ENCODE results near the gene STK16. TPM values are rescaled to one million over a fixed set of nuclear protein-coding genes. Genes with fewer than 3 reads are reported as not detected.
A peak's percentile ranks its signal among the peaks of the same experiment; 100 is the strongest.

The STK16 gene
- total and polyA plus RNA-seq, 2 of the 13 experiments (the other 11 are each of a cell fraction or from before 2014, with no cell fraction given): 28.0 to 50.9 TPM

- TF ChIP-seq ARID5B (CRISPR knock-in tag; IDR thresholded peaks at IDR 0.05) (peak; percentile 70), ZNF547 (CRISPR knock-in tag; IDR thresholded peaks at IDR 0.05) (no peak), REL (CRISPR knock-in tag; conservative IDR thresholded peaks at IDR 0.05) (peak; percentile 89; the same call in 1 of the 2 replicates), ZNF33B (CRISPR knock-in tag; IDR thresholded peaks at IDR 0.05) (peak; percentile 70; the same call in 1 of the 2 replicates), POLR2G (IDR thresholded peaks at IDR 0.05; ENCODE audit: low read depth, low read length) (peak; percentile 85), MZF1 (CRISPR knock-in tag; IDR thresholded peaks at IDR 0.05; ENCODE audit: borderline replicate concordance) (no peak), ZNF883 (CRISPR knock-in tag; IDR thresholded peaks at IDR 0.05; ENCODE audit: not compliant biosample characterization) (peak; percentile 42), ZNF7 (CRISPR knock-in tag; IDR thresholded peaks at IDR 0.05) (0 out of 2 replicates have a peak, but pooled peaks have one; percentile 11), RFX5 (IDR thresholded peaks at IDR 0.05; ENCODE audit: low read depth, low read length) (no peak), CSRNP1 (CRISPR knock-in tag; IDR thresholded peaks at IDR 0.05) (peak; percentile 71; the same call in 1 of the 2 replicates), ZNF879 (CRISPR knock-in tag; IDR thresholded peaks at IDR 0.05) (no peak), HBP1 (CRISPR knock-in tag; IDR thresholded peaks at IDR 0.05; ENCODE audit: low read depth) (no peak), ZNF232 (CRISPR knock-in tag; IDR thresholded peaks at IDR 0.05; ENCODE audit: borderline replicate concordance) (peak; percentile 37; the same call in 1 of the 2 replicates), THRA (CRISPR knock-in tag; IDR thresholded peaks at IDR 0.05; ENCODE audit: borderline replicate concordance) (peak; percentile 64; the same call in 1 of the 2 replicates), ZNF512B (CRISPR knock-in tag; IDR thresholded peaks at IDR 0.05; ENCODE audit: borderline replicate concordance) (no peak), THAP11 (CRISPR knock-in tag; IDR thresholded peaks at IDR 0.05) (peak; percentile 88), ZNF629 (CRISPR knock-in tag; conservative IDR thresholded peaks at IDR 0.05) (no peak)
These were observed 34.1 kb downstream of the STK16 start, which contains the start of gene DNAJB2 (continued) for GRCh38 chr2:219279151-219279915.
